GM18517 (cell line): ENCODE results near the gene NCL.
"Not testable (repeated sequence)": the region's sequence is repeated elsewhere in the genome, so short reads cannot be mapped to it uniquely, and the experiment has no call there.

Source experiments
- ATAC-seq: cut with Tn5 transposase; IDR thresholded peaks from one replicate; pipeline ENCODE4 v1.9.1; 2021; ENCODE audit warnings: mild to moderate bottlenecking, moderate library complexity; ENCODE audit not compliant: unreplicated experiment

Gene NCL

DNA sequence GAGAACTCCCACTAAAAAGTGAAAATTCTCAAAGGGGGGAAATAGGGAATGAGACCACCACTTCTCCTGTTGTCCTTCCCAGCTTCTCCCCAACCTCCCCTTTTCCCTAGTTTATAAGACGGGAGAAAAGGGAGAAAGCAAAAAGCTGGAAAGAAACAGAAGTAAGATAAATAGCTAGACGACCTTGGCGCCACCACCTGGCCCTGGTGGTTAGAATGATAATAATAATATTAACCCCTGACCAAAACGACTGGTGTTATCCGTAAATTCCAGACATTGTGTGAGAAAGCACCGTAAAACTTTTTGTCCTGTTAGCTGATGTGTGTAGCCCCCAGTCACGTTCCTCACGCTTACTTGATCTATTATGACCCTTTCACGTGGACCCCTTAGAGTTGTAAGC, 56.0 kb downstream of the NCL start:
- not testable (repeated sequence) for ATAC-seq

DNA sequence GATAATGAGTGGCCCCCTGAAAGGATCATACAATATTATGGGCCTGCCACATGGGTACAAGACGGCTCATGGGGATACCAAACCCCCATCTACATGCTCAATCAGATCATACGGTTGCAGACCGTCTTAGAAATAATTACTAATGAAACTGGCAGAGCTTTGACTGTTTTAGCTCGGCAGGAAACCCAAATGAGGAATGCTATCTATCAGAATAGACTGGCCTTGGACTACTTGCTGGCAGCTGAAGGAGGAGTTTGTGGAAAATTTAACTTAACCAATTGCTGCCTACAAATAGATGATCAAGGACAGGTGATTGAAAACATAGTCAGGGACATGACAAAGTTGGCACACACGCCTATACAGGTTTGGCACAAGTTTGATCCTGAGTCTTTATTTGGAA, 56.6 kb downstream of the NCL start:
- not testable (repeated sequence) for ATAC-seq

DNA sequence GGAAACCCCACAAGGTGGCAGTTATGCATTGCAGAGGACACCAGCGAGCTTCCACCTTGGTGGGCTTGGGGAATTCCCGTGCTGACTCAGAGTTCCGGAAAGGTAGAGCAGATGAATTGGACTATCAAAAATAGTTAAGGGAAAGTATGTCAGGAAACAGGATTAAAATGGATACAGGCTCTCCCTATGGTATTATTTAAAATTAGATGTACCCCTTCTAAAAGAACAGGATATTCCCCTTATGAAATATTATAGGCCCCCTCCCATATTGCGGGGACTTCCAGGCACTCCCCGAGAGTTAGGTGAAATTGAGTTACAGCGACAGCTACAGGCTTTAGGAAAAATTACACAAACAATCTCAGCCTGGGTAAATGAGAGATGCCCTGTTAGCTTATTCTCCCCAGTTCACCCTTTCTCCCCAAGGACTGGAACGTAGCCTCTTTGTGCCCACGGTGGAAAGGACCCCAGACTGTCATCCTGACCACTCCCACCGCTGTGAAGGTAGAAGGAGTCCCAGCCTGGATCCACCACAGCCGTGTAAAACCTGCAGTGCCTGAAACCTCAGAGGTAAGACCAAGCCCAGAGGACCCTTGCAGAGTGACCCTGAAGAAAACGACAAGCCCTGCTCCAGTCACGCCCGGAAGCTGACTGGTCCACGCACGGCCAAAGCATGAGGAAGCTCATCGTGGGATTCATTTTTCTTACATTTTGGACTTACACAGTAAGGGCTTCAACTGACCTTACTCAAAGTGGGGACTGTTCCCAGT, 58.5 kb downstream of the NCL start:
- ATAC-seq, result not testable (repeated sequence)

DNA sequence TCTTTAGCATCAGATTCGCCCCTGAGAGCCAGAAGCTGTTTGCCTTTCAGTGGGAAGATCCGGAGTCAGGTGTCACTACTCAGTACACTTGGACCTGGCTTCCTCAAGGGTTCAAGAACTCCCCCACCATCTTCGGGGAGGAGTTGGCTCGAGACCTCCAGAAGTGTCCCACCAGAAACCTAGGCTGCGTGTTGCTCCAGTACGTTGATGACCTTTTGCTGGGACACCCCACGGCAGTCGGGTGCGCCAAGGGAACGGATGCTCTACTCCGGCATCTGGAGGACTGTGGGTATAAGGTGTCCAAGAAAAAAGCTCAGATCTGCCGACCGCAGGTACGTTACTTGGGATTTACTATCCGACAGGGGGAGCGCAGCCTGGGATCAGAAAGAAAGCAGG, 60.1 kb downstream of the NCL start:
- ATAC-seq, result not testable (repeated sequence)
